Activated CD4-positive, alpha-beta T cell treated with anti-CD3 and anti-CD28 coated beads, Interleukin-2, amount 10 ng/mL, durations not matched to agents 24 days and 14 days (primary cell): ENCODE results near the gene TMEM234. TPM values are rescaled to one million over a fixed set of nuclear protein-coding genes. Genes with fewer than 3 reads are reported as not detected.

Experiments used
- total RNA-seq: library from RNA; stranded (reverse); gene quantifications from 2 replicates; pipeline ENCODE4 v1.2.3, GENCODE V29; 2022

Gene TMEM234
- total RNA-seq, 1 donor from 2014 or later, result 10.9 TPM

Other genes starting within 250 kb of the TMEM234 start
- gene KHDRBS1, start 208.5 kb downstream of the TMEM234 start, total RNA-seq, result 174 and 175 TPM in 2 replicates
- 34.5 and 38.0 TPM in 2 replicates for gene TMEM39B, start 149.4 kb downstream of the TMEM234 start, total RNA-seq
- gene KPNA6, start 114.3 kb downstream of the TMEM234 start, total RNA-seq, result 79.4 and 87.6 TPM in 2 replicates
- gene TXLNA, start 42.7 kb downstream of the TMEM234 start, total RNA-seq, result 105 and 106 TPM in 2 replicates
- gene CCDC28B, start 21.8 kb downstream of the TMEM234 start, total RNA-seq, result 37.1 and 38.1 TPM in 2 replicates
- 6.1 and 6.4 TPM in 2 replicates for gene IQCC, start 16.7 kb downstream of the TMEM234 start, total RNA-seq
- 0.12 TPM in 1 of 2 replicates, not detected in the other for gene DCDC2B, start 13.3 kb downstream of the TMEM234 start, total RNA-seq
- gene EIF3I, start 54 bp upstream of the TMEM234 start, total RNA-seq, result 304 and 341 TPM in 2 replicates
- 0.23 and 0.57 TPM in 2 replicates for gene FAM167B, start 24.9 kb upstream of the TMEM234 start, total RNA-seq
- 240 and 248 TPM in 2 replicates for gene LCK, start 28.9 kb upstream of the TMEM234 start, total RNA-seq
- 181 and 184 TPM in 2 replicates for gene HDAC1, start 69.7 kb upstream of the TMEM234 start, total RNA-seq
- 34.8 and 36.6 TPM in 2 replicates for gene MARCKSL1, start 113.9 kb upstream of the TMEM234 start, total RNA-seq
- 4.2 and 4.4 TPM in 2 replicates for gene FAM229A, start 140.1 kb upstream of the TMEM234 start, total RNA-seq
- 1.0 and 2.3 TPM in 2 replicates for gene TSSK3, start 140.2 kb upstream of the TMEM234 start, total RNA-seq
- 44.8 and 49.5 TPM in 2 replicates for gene BSDC1, start 172.1 kb upstream of the TMEM234 start, total RNA-seq
- not detected in 2 replicates for gene ZBTB8B, start 242.7 kb upstream of the TMEM234 start, total RNA-seq